Heart left ventricle (tissue), 16 donors: ENCODE measurements around the gene SZRD1. TPM values are rescaled to one million over a fixed set of nuclear protein-coding genes. Genes with fewer than 3 reads are reported as not detected.

Experiments used
- ATAC-seq, 4 donors: fragments of 200-7000 bp; cut with Tn5 transposase; one replicate each; pipeline ENCODE4 v1.9.1; 2020 to 2022; ENCODE audit warnings: moderate library complexity in 4 of 4, mild to moderate bottlenecking in 3 of 4, moderate number of reproducible peaks in 1 of 4
- DNase-seq, 5 donors: peaks; one replicate each; pipeline ENCODE4 v3.0.0-alpha.2; 2020
- H3K27ac ChIP-seq, 12 donors: fragments of 200-600 bp; sonication (generic) in 4 of 12; one replicate each; pipeline versions ENCODE4 v1.5.0 to v1.8.0; 2016 to 2022; ENCODE audit warnings: mild to moderate bottlenecking in 2 of 12
- H3K27me3 ChIP-seq, 9 donors: fragments of 200-600 bp; sonication (generic) in 2 of 9; one replicate each; pipeline versions ENCODE4 v1.5.1 to v1.8.0; 2016 to 2022; ENCODE audit warnings: mild to moderate bottlenecking in 3 of 9
- H3K36me3 ChIP-seq, 9 donors: fragments of 200-600 bp; sonication (generic) in 2 of 9; one replicate each; pipeline versions ENCODE4 v1.5.0 to v1.8.0; 2018 to 2022; ENCODE audit warnings: mild to moderate bottlenecking in 2 of 9
- H3K4me1 ChIP-seq, 12 donors: fragments of 200-600 bp; sonication (generic) in 4 of 12; one replicate each; pipeline versions ENCODE4 v1.5.0 to v1.8.0; 2016 to 2022; ENCODE audit warnings: mild to moderate bottlenecking in 3 of 12
- H3K4me3 ChIP-seq, 12 donors: fragments of 200-600 bp; sonication (generic) in 4 of 12; one replicate each; pipeline versions ENCODE4 v1.5.0 to v1.8.0; 2017 to 2022; ENCODE audit warnings: mild to moderate bottlenecking in 9 of 12, moderate library complexity in 4 of 12
- H3K9me3 ChIP-seq, 12 donors: fragments of 200-600 bp; sonication (generic) in 4 of 12; one replicate each; pipeline versions ENCODE4 v1.5.0 to v1.8.0; 2016 to 2022; ENCODE audit warnings: mild to moderate bottlenecking in 1 of 12
- CTCF ChIP-seq, 12 donors: fragments of 200-600 bp; sonication (generic) in 4 of 12; IDR thresholded peaks; one replicate each; pipeline versions ENCODE4 v1.5.0 to v1.8.0; 2018 to 2022; ENCODE audit warnings: antibody characterized with exemption in 12 of 12, mild to moderate bottlenecking in 5 of 12
- POLR2A ChIP-seq, 2 donors: fragments of 450-650 bp; IDR thresholded peaks; one replicate each; pipeline ENCODE4 v1.6.1; 2017; ENCODE audit warnings: antibody characterized with exemption in 2 of 2, mild to moderate bottlenecking in 2 of 2, moderate library complexity in 2 of 2
- WGBS, 4 donors: extraction: QIAGEN DNeasy Blood & Tissue Kit in 2 of 4; methylation state at CpG; one replicate each; pipeline versions ENCODE4 v1.1.5 to v1.1.7; 2013 to 2018; 5-methylcytosine and 5-hydroxymethylcytosine counted together
- intact Hi-C, 10 donors: fragments of 100-400 bp; cut with DNase I; formaldehyde crosslinking; loops; one replicate each; pipeline versions ENCODE4 v1.11.1 to v1.14.2; 2022
- polyA plus RNA-seq, 2 donors: library from polyadenylated mRNA; stranded (reverse); fragments of 200-250 nt; gene quantifications; one replicate each; pipeline ENCODE4 v1.2.3, GENCODE V29; 2013
- total RNA-seq, 9 donors: library from RNA; depleted of rRNA in 2 of 9; stranded (reverse); fragments of >200 nt in 2 of 9; fragmentation: NEBNext Ultra II Directional in 3 of 9; extraction: Animal tissue kit (Norgen Biotek cat#: 25700) in 3 of 9; gene quantifications; one replicate each; pipeline versions ENCODE4 v1.1.0 to v1.2.4, GENCODE V29; 2016 to 2023
- donor health status: ischemic (EF 13 %, LVEDD 7.1; RV severe dilation, severe dysfunction).
- donor health status: healthy with polysubstance abuse.
- donor health status: DM: no; HTN: yes; CAD: no.
- donor health status: DM: no; HTN: no; CAD: no.
- donor health status: ischemic (EF 25% LVEDD 6.9; RV normal size, moderate dysfunction).
- donor health status: ischemic (EF 25% LVEDD 5.7; RV mildly dilated, moderate dysfunction).
- donor health status: healthy.
- donor health status: DM: yes; HTN: yes; CAD: no.
- donor health status: ischemic (EF 35%, LVEDD 5.7; RV mildly dilated, moderate dysfunction).
- donor health status: nonischemic (EF 11% LVEDD 7.7; RV severe dilation, severe dysfunction).
- donor health status: DM: yes; HTN: yes; CAD: no.
- donor health status: PGD.
- donor health status: ischemic (EF 29% LVEDD 5.4; RV normal size, mild dysfunction).
- donor health status: nonischemic (EF 23%, LVEDD 6.1; RV moderate dilation, normal function).

SZRD1 gene
- total and polyA plus RNA-seq, 11 donors, result 54.4 to 140 (median 94.4) TPM

GRCh38 chr1:16425125-16426025 lies 58.3 kb downstream of the SZRD1 start:
- Histone ChIP-seq H3K9me3 (no peaks in the 10 kb centered on the region), H3K36me3 (no peaks in the 10 kb centered on the region), H3K27me3 (no peaks in the 10 kb centered on the region), H3K4me1 (no peaks in the 10 kb centered on the region), H3K4me3 (no peak overlapping the region), H3K27ac (no peak overlapping the region)
- whole genome bisulfite sequencing, 4 donors, result 91 to 96% (median 91%) methylated on average over 10 of the region's 10 CpGs
- intact Hi-C loops, result loop anchor here in 2 of 10 donors (5.0 to 10.0 kb wide), 2 partner anchors 48 to 59 kb away; no protein-coding TSS in a partner anchor
- ATAC-seq (no peak), DNase-seq (peak in 1 of 5 donors; percentile 40)
- TF ChIP-seq POLR2A (IDR thresholded peaks at IDR 0.05) (no peak), CTCF (IDR thresholded peaks at IDR 0.05) (no peak)

- H3K27ac ChIP-seq, result no peak overlapping the region
- TF ChIP-seq CTCF (IDR thresholded peaks at IDR 0.05), result no peak
- TF ChIP-seq POLR2A (IDR thresholded peaks at IDR 0.05), result no peak
- no peaks in the 10 kb centered on the region for H3K27me3 ChIP-seq
- H3K9me3 ChIP-seq, result no peaks in the 10 kb centered on the region
- 81 to 83% (median 81%) methylated on average over 3 of the region's 3 CpGs for WGBS, 4 donors
- H3K4me1 ChIP-seq, result peaks cover 0 to 10% (median 0%) of the 10 kb centered on the region in 12 donors
- intact Hi-C loops, result no loop called here
- no peaks in the 10 kb centered on the region for H3K36me3 ChIP-seq
- DNase-seq (no peak), ATAC-seq (no peak)
- H3K4me3 ChIP-seq, result no peak overlapping the region
Observed at GRCh38 chr1:16430606-16431005, 63.6 kb downstream of the SZRD1 start.

- no peaks in the 10 kb centered on the region for H3K9me3 ChIP-seq
- H3K27me3 ChIP-seq, result no peaks in the 10 kb centered on the region
- 50 to 60% (median 56%) methylated on average over 9 of the region's 9 CpGs for WGBS, 4 donors
- no peak for TF ChIP-seq POLR2A (IDR thresholded peaks at IDR 0.05)
- TF ChIP-seq CTCF (IDR thresholded peaks at IDR 0.05), result no peak
- ATAC-seq, result peak in 3 of 4 donors; percentile 38 to 93 (median 53)
- no peaks in the 10 kb centered on the region for H3K36me3 ChIP-seq
- peaks cover 0 to 10% (median 0%) of the 10 kb centered on the region in 12 donors for H3K4me1 ChIP-seq
- intact Hi-C loops, result no loop called here
- DNase-seq, result peak in 1 of 5 donors; percentile 57
- H3K27ac ChIP-seq, result peak overlapping the region in 3 of 12 donors; percentile 1 to 34 (median 15)
- H3K4me3 ChIP-seq, result no peak overlapping the region
Observed at GRCh38 chr1:16433030-16433429, 66.0 kb downstream of the SZRD1 start.

- no peaks in the 10 kb centered on the region for H3K9me3 ChIP-seq
- WGBS, 4 donors, result 93 to 98% (median 97%) methylated on average over 4 of the region's 4 CpGs
- no peak for ATAC-seq
Observed at GRCh38 chr1:16434007-16434406, 67.0 kb downstream of the SZRD1 start.

More at GRCh38 chr1:16434007-16434406, 67.0 kb downstream of the SZRD1 start:
- TF ChIP-seq POLR2A (IDR thresholded peaks at IDR 0.05) (no peak), CTCF (IDR thresholded peaks at IDR 0.05) (no peak)
- peak overlapping the region in 2 of 12 donors; percentile 36 to 61 for H3K27ac ChIP-seq
- peaks cover 0 to 10% (median 0%) of the 10 kb centered on the region in 12 donors for H3K4me1 ChIP-seq
- H3K27me3 ChIP-seq, result no peaks in the 10 kb centered on the region
- H3K4me3 ChIP-seq, result no peak overlapping the region
- no peak for DNase-seq
- no peaks in the 10 kb centered on the region for H3K36me3 ChIP-seq
- intact Hi-C loops, result no loop called here
